Measurements from ENCODE around the gene SPC24. TPM values are rescaled to one million over a fixed set of nuclear protein-coding genes. Genes with fewer than 3 reads are reported as not detected.

The SPC24 gene
- total and polyA plus RNA-seq, 2 donors (not counting 3 experiments of a cell fraction or from before 2014, with no cell fraction given), result 19.8 to 70.0 TPM

DNA sequence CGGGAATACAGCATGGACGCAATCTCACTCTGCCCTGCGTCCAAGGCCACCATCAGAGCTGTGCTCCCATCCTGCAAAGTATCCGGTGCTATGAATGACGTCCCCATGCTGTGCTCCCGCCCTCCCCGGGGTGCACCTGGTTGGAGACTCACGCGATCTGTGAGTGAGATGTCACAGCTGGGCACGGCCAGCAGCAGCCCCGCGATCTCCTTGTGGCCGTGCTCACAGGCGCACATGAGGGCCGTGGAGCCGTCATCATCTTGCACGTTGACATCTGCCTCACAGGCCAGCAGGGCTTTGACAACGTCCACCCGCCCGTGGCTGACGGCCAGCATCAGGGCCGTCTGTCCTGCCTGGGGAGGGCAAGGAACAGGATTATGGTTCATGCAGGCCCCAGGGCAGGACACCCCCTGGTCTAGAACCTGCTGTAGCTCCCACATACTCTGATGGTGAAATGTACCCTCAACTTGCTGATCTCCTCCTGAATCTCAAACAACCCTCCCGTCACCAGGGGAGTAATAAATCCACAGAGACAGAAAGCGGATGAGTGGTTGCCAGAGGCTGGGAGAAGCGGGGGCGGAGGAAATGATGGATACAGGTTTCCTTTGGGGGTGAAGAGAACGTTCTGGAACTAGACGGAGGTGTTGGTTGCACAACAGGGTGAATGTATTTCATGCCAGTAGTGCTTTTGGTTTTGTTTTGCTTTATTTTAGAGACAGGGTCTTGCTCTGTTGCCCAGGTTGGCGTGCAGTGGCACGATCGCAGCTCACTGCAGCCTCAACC is 14.5 kb upstream of the SPC24 start:
- no peak for FAIRE-seq
- H3K9me3 ChIP-seq (replicated peaks; ENCODE audit: control insufficient read depth, insufficient read depth, low read length), result no peaks in the 10 kb centered on the region
- dilution Hi-C loops (cut with MboI; ENCODE audit: extremely low pct_ligation_motif_present, low sequenced_read_pairs), result no loop called here
- CTCF ChIA-PET, result interaction anchor here (0.8 to 6.2 kb wide), 2 partner anchors 9 to 44 kb away, joined by 3 to 29 read pairs; no protein-coding TSS in a partner anchor
- no peaks in the 10 kb centered on the region for H3K27me3 ChIP-seq (ENCODE audit: control insufficient read depth in 2 of 2, insufficient read depth in 2 of 2, low read length in 2 of 2)
- BruUV-seq (replicated peaks), result no TSS peak
- no peaks in the 10 kb centered on the region for H3K9me1 ChIP-seq (replicated peaks; ENCODE audit: control insufficient read depth, extremely low read depth, insufficient read depth, low read length)
- no peak for TF ChIP-seq POLR2A (IDR thresholded peaks at IDR 0.05; ENCODE audit: low read depth, low read length)
- no peak for TF ChIP-seq JUN (IDR thresholded peaks at IDR 0.05; ENCODE audit: borderline replicate concordance, insufficient read depth, insufficient read length, low read depth)
- no peak for TF ChIP-seq GATA2 (IDR thresholded peaks at IDR 0.05; ENCODE audit: insufficient read depth, insufficient read length, low read depth, low read length)
- TF ChIP-seq, protein P1, sequence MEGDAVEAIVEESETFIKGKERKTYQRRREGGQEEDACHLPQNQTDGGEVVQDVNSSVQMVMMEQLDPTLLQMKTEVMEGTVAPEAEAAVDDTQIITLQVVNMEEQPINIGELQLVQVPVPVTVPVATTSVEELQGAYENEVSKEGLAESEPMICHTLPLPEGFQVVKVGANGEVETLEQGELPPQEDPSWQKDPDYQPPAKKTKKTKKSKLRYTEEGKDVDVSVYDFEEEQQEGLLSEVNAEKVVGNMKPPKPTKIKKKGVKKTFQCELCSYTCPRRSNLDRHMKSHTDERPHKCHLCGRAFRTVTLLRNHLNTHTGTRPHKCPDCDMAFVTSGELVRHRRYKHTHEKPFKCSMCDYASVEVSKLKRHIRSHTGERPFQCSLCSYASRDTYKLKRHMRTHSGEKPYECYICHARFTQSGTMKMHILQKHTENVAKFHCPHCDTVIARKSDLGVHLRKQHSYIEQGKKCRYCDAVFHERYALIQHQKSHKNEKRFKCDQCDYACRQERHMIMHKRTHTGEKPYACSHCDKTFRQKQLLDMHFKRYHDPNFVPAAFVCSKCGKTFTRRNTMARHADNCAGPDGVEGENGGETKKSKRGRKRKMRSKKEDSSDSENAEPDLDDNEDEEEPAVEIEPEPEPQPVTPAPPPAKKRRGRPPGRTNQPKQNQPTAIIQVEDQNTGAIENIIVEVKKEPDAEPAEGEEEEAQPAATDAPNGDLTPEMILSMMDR (IDR thresholded peaks at IDR 0.05; ENCODE audit: extremely low read depth in 1 of 2, insufficient read depth in 1 of 2, low read depth in 1 of 2, low read length in 2 of 2), result no peak
- no peak for TF ChIP-seq POLR2AphosphoS5 (IDR thresholded peaks at IDR 0.05; ENCODE audit: insufficient read depth, low read depth, low read length)
- TF ChIP-seq FOS (IDR thresholded peaks at IDR 0.05; ENCODE audit: borderline replicate concordance, insufficient read depth, low read length), result no peak
- TF ChIP-seq, protein P2, sequence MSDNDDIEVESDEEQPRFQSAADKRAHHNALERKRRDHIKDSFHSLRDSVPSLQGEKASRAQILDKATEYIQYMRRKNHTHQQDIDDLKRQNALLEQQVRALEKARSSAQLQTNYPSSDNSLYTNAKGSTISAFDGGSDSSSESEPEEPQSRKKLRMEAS (IDR thresholded peaks at IDR 0.05; ENCODE audit: insufficient read depth, insufficient read length), result no peak
- no peak for TF ChIP-seq MYC (IDR thresholded peaks at IDR 0.05; ENCODE audit: low read depth, low read length)
- TF ChIP-seq EZH2 (IDR thresholded peaks at IDR 0.05; ENCODE audit: borderline replicate concordance, low read depth, low read length, severe bottlenecking), result no peak
- H4K20me1 ChIP-seq (replicated peaks; ENCODE audit: control insufficient read depth, extremely low read depth, insufficient read depth, low read length), result no peaks in the 10 kb centered on the region
- H2AFZ ChIP-seq (ENCODE audit: low read depth, low read length), result no peak overlapping the region
- no peaks in the 10 kb centered on the region for H3K79me2 ChIP-seq (ENCODE audit: control insufficient read depth, insufficient read depth, low read length)
- no peak overlapping the region for H3K27ac ChIP-seq (ENCODE audit: insufficient read depth, low read depth, low read length)
- intact Hi-C loops (cut with micrococcal nuclease), result no loop called here
- POLR2A ChIA-PET, result no interaction called here
- no peak overlapping the region for H3K9ac ChIP-seq (replicated peaks; ENCODE audit: extremely low read depth, insufficient read depth, low read length)
- H3K4me2 ChIP-seq (ENCODE audit: insufficient read depth, low read length), result no peak overlapping the region
- peaks cover 24% of the 10 kb centered on the region for H3K4me1 ChIP-seq (ENCODE audit: control insufficient read depth, extremely low read depth, insufficient read depth, low read length)
- no peak overlapping the region for H3K4me3 ChIP-seq (replicated peaks in 1 of 3; ENCODE audit: insufficient read depth in 1 of 3, low read depth in 1 of 3, low read length in 3 of 3)
- H3K36me3 ChIP-seq (ENCODE audit: control insufficient read depth in 2 of 2, extremely low read depth in 1 of 2, insufficient read depth in 2 of 2, low read length in 2 of 2), result peaks cover 20 to 39% of the 10 kb centered on the region in 2 experiments
- DNase-seq (ENCODE audit: low read depth, low spot score), result no peak

Data from endothelial cell of umbilical vein (primary cell).